DND-41 (cell line): Measurements from ENCODE around the gene ACSF3.

ENCODE experiments used
- CTCF ChIP-seq: IDR thresholded peaks from 2 replicates; pipeline ENCODE4 v1.5.1; 2012; ENCODE audit warnings: borderline replicate concordance, low read length, moderate library complexity, mild to moderate bottlenecking; ENCODE audit not compliant: poor library complexity, severe bottlenecking; ENCODE audit errors: extremely low read depth
- EZH2 ChIP-seq: IDR thresholded peaks from 3 replicates; pipeline ENCODE4 v1.6.1; 2012; ENCODE audit warnings: borderline replicate concordance, low read depth, mild to moderate bottlenecking, moderate library complexity, low read length, inconsistent platforms; ENCODE audit not compliant: severe bottlenecking

- TF ChIP-seq EZH2 (no peak), CTCF (no peak)
Observed at GRCh38 chr16:89159850-89160354, 66.2 kb downstream of the ACSF3 start.
